Glutamatergic neuron (in vitro differentiated cells): ENCODE data around the gene PLA2G10. TPM values are rescaled to one million over a fixed set of nuclear protein-coding genes. Genes with fewer than 3 reads are reported as not detected.
"Not testable (repeated sequence)": the region's sequence is repeated elsewhere in the genome, so short reads cannot be mapped to it uniquely, and the experiment has no call there.

ENCODE experiments used
- DNase-seq: peaks from one replicate; pipeline ENCODE4 v3.0.0; 2022
- H3K27ac Mint-ChIP-seq: one replicate; pipeline ENCODE4 v1.8.0; 2020; ENCODE audit warnings: mild to moderate bottlenecking, mixed read lengths, inconsistent platforms; ENCODE audit not compliant: unreplicated experiment
- H3K27me3 Mint-ChIP-seq: one replicate; pipeline ENCODE4 v1.8.0; 2020; ENCODE audit warnings: mild to moderate bottlenecking, moderate library complexity, mixed read lengths, inconsistent platforms; ENCODE audit not compliant: unreplicated experiment
- H3K36me3 Mint-ChIP-seq: one replicate; pipeline ENCODE4 v1.8.0; 2020; ENCODE audit warnings: mild to moderate bottlenecking, mixed read lengths, inconsistent platforms; ENCODE audit not compliant: unreplicated experiment
- H3K4me1 Mint-ChIP-seq: one replicate; pipeline ENCODE4 v1.8.0; 2020; ENCODE audit warnings: mild to moderate bottlenecking, low read depth, mixed read lengths, inconsistent platforms; ENCODE audit not compliant: unreplicated experiment
- H3K4me3 Mint-ChIP-seq: one replicate; pipeline ENCODE4 v1.8.0; 2020; ENCODE audit warnings: mild to moderate bottlenecking, mixed read lengths, inconsistent platforms; ENCODE audit not compliant: unreplicated experiment
- H3K9me3 Mint-ChIP-seq: one replicate; pipeline ENCODE4 v1.8.0; 2020; ENCODE audit warnings: mild to moderate bottlenecking, moderate library complexity, mixed read lengths, inconsistent platforms; ENCODE audit not compliant: unreplicated experiment
- total RNA-seq: library from RNA; stranded (reverse); fragmentation: NEBNext Ultra II Directional; extraction: Animal tissue kit (Norgen Biotek cat#: 25700); gene quantifications from one replicate; pipeline ENCODE4 v1.2.1, GENCODE V29; 2021; ENCODE audit not compliant: unreplicated experiment
- TF ChIP-seq, protein P1 (sequence below): fragments of 200-600 bp; sonication (generic); IDR thresholded peaks from one replicate; pipeline ENCODE4 v1.5.0; 2021; ENCODE audit not compliant: partially characterized antibody, unreplicated experiment

PLA2G10 gene
- total RNA-seq, 1 donor from 2014 or later = not detected

DNA sequence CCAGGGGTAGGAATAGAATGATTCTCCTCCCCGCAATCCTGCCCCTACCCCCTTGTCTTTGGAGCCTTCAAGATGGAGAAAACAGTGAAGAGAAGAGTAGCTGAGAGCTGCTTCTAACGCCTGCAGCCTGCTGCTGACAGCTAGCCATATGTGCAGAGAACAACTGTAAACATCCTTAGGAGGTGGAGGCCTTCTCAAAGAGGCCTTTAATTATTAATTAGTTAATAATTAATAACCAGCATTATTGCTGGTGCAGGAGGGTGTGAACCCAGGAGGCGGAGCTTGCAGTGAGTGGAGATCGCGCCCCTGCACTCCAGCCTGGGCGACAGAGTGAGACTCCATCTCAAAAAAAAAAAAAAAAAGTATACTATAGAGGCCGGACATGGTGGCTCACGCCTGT lies 52.9 kb downstream of the PLA2G10 start:
- H3K9me3 Mint-ChIP-seq = no peaks in the 10 kb centered on the region
- no peaks in the 10 kb centered on the region for H3K36me3 Mint-ChIP-seq
- peak overlapping the region; percentile 77 for H3K27ac Mint-ChIP-seq
- H3K4me1 Mint-ChIP-seq = peaks cover 20% of the 10 kb centered on the region
- peak overlapping the region; percentile 61 for H3K4me3 Mint-ChIP-seq
- no peak for DNase-seq
- peaks cover 3% of the 10 kb centered on the region for H3K27me3 Mint-ChIP-seq
- TF ChIP-seq, protein P1, sequence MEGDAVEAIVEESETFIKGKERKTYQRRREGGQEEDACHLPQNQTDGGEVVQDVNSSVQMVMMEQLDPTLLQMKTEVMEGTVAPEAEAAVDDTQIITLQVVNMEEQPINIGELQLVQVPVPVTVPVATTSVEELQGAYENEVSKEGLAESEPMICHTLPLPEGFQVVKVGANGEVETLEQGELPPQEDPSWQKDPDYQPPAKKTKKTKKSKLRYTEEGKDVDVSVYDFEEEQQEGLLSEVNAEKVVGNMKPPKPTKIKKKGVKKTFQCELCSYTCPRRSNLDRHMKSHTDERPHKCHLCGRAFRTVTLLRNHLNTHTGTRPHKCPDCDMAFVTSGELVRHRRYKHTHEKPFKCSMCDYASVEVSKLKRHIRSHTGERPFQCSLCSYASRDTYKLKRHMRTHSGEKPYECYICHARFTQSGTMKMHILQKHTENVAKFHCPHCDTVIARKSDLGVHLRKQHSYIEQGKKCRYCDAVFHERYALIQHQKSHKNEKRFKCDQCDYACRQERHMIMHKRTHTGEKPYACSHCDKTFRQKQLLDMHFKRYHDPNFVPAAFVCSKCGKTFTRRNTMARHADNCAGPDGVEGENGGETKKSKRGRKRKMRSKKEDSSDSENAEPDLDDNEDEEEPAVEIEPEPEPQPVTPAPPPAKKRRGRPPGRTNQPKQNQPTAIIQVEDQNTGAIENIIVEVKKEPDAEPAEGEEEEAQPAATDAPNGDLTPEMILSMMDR = no peak

DNA sequence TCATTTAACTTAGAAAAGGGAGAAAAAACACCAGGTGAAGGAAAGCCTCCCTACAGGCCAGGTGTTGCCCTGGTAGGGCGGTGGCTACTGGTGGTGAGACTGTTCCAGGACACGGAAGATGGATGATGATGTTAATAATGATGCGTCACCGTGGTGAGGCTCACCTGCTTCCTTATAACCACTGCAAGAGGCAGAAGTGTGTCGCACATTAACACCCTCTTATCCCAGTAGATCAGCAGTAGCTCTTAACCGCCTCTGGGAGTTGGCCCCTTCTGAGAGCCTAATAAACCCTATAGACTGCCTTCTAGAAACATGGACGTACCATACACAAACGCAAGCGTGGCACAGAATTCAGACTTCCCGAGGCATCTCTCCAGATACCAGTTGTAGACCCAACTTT lies 53.6 kb downstream of the PLA2G10 start:
- DNase-seq = no peak
- Mint-ChIP-seq H3K4me3 (no peak overlapping the region), H3K27me3 (peaks cover 3% of the 10 kb centered on the region), H3K4me1 (peaks cover 24% of the 10 kb centered on the region), H3K36me3 (no peaks in the 10 kb centered on the region), H3K9me3 (no peaks in the 10 kb centered on the region), H3K27ac (peak overlapping the region; percentile 77)
- TF ChIP-seq, protein P1 = no peak

DNA sequence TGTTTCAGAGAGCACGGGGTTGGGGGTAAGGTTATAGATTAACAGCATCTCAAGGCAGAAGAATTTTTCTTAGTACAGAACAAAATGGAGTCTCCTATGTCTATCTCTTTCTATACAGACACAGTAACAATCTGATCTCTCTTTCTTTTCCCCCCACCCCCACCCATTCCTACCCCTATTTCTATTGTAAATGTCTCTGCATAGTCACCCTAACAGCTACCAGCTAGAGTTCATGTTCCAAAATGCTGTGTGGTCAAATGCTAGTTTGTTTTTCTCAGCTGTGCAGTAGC lies 57.2 kb downstream of the PLA2G10 start:
- not testable (repeated sequence) for H3K9me3 Mint-ChIP-seq, H3K27me3 Mint-ChIP-seq, H3K36me3 Mint-ChIP-seq, DNase-seq
- H3K4me1 Mint-ChIP-seq = peaks cover 38% of the 10 kb centered on the region
- H3K27ac Mint-ChIP-seq = peak overlapping the region; percentile 96
- H3K4me3 Mint-ChIP-seq = peak overlapping the region; percentile 78

DNA sequence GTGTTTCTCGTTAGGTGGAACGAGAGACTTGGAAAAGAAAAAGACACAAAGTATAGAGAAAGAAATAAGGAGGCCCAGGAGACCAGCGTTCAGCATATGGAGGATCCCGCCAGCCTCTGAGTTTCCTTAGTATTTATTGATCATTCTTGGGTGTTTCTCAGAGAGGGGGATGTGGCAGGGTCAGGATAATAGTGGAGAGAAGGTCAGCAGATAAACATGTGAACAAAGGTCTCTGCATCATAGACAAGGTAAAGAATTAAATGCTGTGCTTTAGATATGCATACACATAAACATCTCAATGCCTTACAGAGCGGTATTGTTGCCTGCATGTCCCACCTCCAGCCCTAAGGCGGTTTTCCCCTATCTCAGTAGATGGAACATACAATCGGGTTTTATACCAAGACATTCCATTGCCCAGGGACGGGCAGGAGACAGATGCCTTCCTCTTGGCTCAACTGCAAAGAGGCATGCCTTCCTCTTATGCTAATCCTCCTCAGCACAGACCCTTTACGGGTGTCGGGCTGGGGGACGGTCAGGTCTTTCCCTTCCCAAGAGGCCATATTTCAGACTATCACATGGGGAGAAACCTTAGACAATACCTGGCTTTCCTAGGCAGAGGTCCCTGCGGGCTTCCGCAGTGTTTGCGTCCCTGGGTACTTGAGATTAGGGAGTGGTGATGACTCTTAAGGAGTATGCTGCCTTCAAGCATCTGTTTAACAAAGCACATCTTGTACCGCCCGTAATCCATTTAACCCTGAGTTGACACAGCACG lies 57.7 kb downstream of the PLA2G10 start:
- Mint-ChIP-seq H3K4me1 (peaks cover 38% of the 10 kb centered on the region), H3K4me3 (peak overlapping the region; percentile 78), H3K27ac (peak overlapping the region; percentile 96)
- H3K9me3 Mint-ChIP-seq, DNase-seq, H3K36me3 Mint-ChIP-seq, H3K27me3 Mint-ChIP-seq: not testable (repeated sequence)

DNA sequence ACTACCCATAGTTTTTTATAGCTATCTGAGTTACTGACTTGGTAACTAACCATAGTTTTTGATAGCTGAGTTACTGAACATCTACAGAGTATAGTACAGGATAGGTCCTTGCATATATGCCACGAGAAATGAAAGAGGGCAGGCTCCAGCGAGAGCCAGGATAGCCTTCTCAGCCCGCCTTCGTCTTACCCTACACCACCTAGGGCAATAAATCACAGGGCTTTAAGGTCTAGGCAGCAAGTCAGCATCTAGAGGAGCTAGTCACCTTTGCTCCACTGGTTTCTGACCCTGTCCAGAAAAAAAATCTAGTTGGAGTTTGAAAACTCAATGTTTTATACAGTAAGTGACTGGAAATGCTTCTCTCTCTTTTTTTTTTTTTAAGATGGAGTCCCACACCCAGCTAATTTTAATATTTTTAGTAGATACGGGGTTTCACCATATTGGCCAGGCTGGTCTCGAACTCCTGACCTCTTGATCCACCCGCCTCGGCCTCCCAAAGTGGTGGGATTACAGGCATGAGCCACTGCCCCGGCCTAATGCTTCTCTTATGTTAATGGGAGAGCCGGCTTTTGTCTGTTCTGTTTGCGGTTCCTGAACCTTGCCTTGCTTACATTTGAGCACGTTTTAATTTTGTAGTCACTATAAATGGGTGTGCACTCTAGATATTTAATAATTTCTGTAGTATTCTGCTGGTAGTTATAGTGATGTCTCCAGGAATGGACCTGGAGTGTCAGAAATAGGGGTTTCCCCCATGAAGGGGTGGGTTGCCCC lies 58.5 kb downstream of the PLA2G10 start:
- no peak for DNase-seq
- H3K27ac Mint-ChIP-seq = peak overlapping the region; percentile 96
- peaks cover 7% of the 10 kb centered on the region for H3K9me3 Mint-ChIP-seq
- peak overlapping the region; percentile 78 for H3K4me3 Mint-ChIP-seq
- TF ChIP-seq, protein P1 = no peak
- H3K36me3 Mint-ChIP-seq = no peaks in the 10 kb centered on the region
- H3K27me3 Mint-ChIP-seq = peaks cover 4% of the 10 kb centered on the region
- peaks cover 32% of the 10 kb centered on the region for H3K4me1 Mint-ChIP-seq

DNA sequence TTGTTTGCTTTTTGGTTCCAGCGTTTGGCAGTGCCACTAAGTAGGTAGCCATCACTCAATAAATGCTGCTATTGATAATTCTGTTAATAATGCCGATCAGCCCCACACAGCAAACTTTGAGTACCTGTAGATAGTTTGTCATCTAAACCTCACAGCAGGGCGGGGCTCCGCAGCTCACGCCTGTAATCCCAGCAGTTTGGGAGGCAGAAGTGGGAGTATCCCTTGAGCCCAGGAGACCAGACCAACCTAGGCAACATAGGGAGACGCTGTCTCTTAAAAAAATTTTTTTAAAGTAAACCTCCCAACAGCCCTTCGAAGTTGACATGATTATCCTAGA lies 59.8 kb downstream of the PLA2G10 start:
- TF ChIP-seq, protein P1 = no peak
- peaks cover 30% of the 10 kb centered on the region for H3K4me1 Mint-ChIP-seq
- H3K27ac Mint-ChIP-seq = peak overlapping the region; percentile 63
- peaks cover 7% of the 10 kb centered on the region for H3K9me3 Mint-ChIP-seq
- peaks cover 2% of the 10 kb centered on the region for H3K27me3 Mint-ChIP-seq
- H3K4me3 Mint-ChIP-seq = peak overlapping the region; percentile 99
- DNase-seq = no peak
- H3K36me3 Mint-ChIP-seq = no peaks in the 10 kb centered on the region
